HCT116 (cell line): ENCODE measurements around the gene THSD4. TPM values are rescaled to one million over a fixed set of nuclear protein-coding genes. Genes with fewer than 3 reads are reported as not detected.

Experiments used
- ATAC-seq: fragments of 200-7000 bp; cut with Tn5 transposase; 2 replicates; pipeline ENCODE4 v1.9.1; 2020; ENCODE audit warnings: mild to moderate bottlenecking, moderate library complexity
- BruUV-seq: library from RNA; stranded (reverse); fragments of 400-500 nt; replicated peaks from 2 replicates; lab custom pipeline; 2021; lab: Mats Ljungman, UMichigan
- CTCF ChIA-PET: fragments of 300-600 bp; sonication (Branson Sonifier 250); formaldehyde crosslinking; loops from one replicate; lab custom pipeline; 2021; ENCODE audit warnings: antibody characterized with exemption; lab: Charles Lee
- POLR2A ChIA-PET: fragments of 300-600, 350-600 bp; sonication (Branson Sonifier 250); formaldehyde crosslinking; loops from one replicate; lab custom pipeline; 2021; ENCODE audit warnings: antibody characterized with exemption; lab: Charles Lee
- RAD21 ChIA-PET, 2 experiments: fragments of 300-600 bp; sonication (Branson Sonifier 250); formaldehyde crosslinking; loops; one replicate each; lab custom pipeline; 2023; ENCODE audit warnings: low total read pairs in 2 of 2; ENCODE audit not compliant: uncharacterized antibody in 2 of 2, unreplicated experiment in 2 of 2, low non-redundant PET in 1 of 2; lab: Charles Lee
- DNase-seq: peaks from one replicate; pipeline ENCODE4 v3.0.0-alpha.2; 2010; ENCODE audit warnings: low read depth, low spot score
- H2AFZ ChIP-seq: fragments of 200-600 bp; shearing (Covaris generic), sonication (generic); 2 replicates; pipeline ENCODE4 v1.6.1; 2017; ENCODE audit warnings: low read depth, mixed run types, mixed read lengths, antibody characterized with exemption, low read length; ENCODE audit not compliant: poor library complexity, severe bottlenecking
- H3K27ac ChIP-seq: 2 replicates; pipeline ENCODE4 v1.5.1; 2012; ENCODE audit warnings: low read depth, low read length
- H3K27me3 ChIP-seq: fragments of 200-600 bp; sonication (generic); 2 replicates; pipeline ENCODE4 v1.6.1; 2016; ENCODE audit warnings: mixed run types, low read length, mixed read lengths; ENCODE audit not compliant: insufficient read depth
- H3K36me3 ChIP-seq, 2 experiments: fragments of 200-500 bp in 1 of 2; fragments of 200-600 bp in 1 of 2; sonication (Bioruptor generic) in 1 of 2; sonication (generic) in 1 of 2; 2 replicates each; pipeline versions ENCODE4 v1.5.1 to v1.6.1; 2014 to 2016; ENCODE audit warnings: low read length in 2 of 2, inconsistent platforms in 1 of 2, mixed read lengths in 1 of 2, mixed run types in 1 of 2; ENCODE audit not compliant: insufficient read depth in 2 of 2, control insufficient read depth in 1 of 2
- H3K4me1 ChIP-seq, 2 experiments: fragments of 200-600 bp in 1 of 2; sonication (generic) in 1 of 2; 2 replicates each; pipeline versions ENCODE4 v1.5.1 to v1.6.1; 2012 to 2017; ENCODE audit warnings: low read length in 2 of 2, inconsistent platforms in 1 of 2, mild to moderate bottlenecking in 1 of 2, mixed read lengths in 1 of 2, mixed run types in 1 of 2, moderate library complexity in 1 of 2; ENCODE audit not compliant: insufficient read depth in 2 of 2, control insufficient read depth in 1 of 2
- H3K4me2 ChIP-seq: fragments of 200-600 bp; sonication (generic); 2 replicates; pipeline ENCODE4 v1.6.1; 2017; ENCODE audit warnings: mixed run types, low read length, mixed read lengths
- H3K4me3 ChIP-seq, 2 experiments: fragments of 200-600 bp in 1 of 2; sonication (generic) in 1 of 2; replicated peaks in 1 of 2; 2 replicates each; pipeline ENCODE4 v1.5.1; 2011 to 2016; ENCODE audit warnings: low read length in 2 of 2, control low read depth in 1 of 2, low read depth in 1 of 2, mild to moderate bottlenecking in 1 of 2, mixed read lengths in 1 of 2, mixed run types in 1 of 2
- H3K79me2 ChIP-seq: fragments of 200-600 bp; sonication (generic); 2 replicates; pipeline ENCODE4 v1.6.1; 2017; ENCODE audit warnings: mild to moderate bottlenecking, mixed run types, low read length, moderate library complexity, mixed read lengths; ENCODE audit not compliant: insufficient read depth
- H3K9ac ChIP-seq: fragments of 200-600 bp; sonication (generic); 2 replicates; pipeline ENCODE4 v1.6.1; 2016; ENCODE audit warnings: low read length, mixed read lengths
- H3K9me2 ChIP-seq: fragments of 200-600 bp; sonication (generic), shearing (Covaris generic); 2 replicates; pipeline ENCODE4 v1.6.1; 2017; ENCODE audit warnings: mixed run types, mild to moderate bottlenecking, moderate library complexity; ENCODE audit not compliant: insufficient read depth
- H3K9me3 ChIP-seq, 2 experiments: fragments of 200-500 bp in 1 of 2; fragments of 200-600 bp in 1 of 2; sonication (Bioruptor generic) in 1 of 2; sonication (generic) in 1 of 2; 2 replicates each; pipeline ENCODE4 v1.6.1; 2014 to 2017; ENCODE audit warnings: low read length in 2 of 2, mixed read lengths in 2 of 2, inconsistent platforms in 1 of 2, low read depth in 1 of 2, mild to moderate bottlenecking in 1 of 2, mixed run types in 1 of 2, moderate library complexity in 1 of 2; ENCODE audit not compliant: control insufficient read depth in 1 of 2, insufficient read depth in 1 of 2
- H4K20me1 ChIP-seq: fragments of 200-600 bp; sonication (generic), shearing (Covaris generic); 2 replicates; pipeline ENCODE4 v1.6.1; 2017; ENCODE audit warnings: mixed run types, mild to moderate bottlenecking, moderate library complexity; ENCODE audit not compliant: insufficient read depth
- CTCF ChIP-seq, 3 experiments: fragments of 200-600 bp in 1 of 3; sonication (generic) in 1 of 3; IDR thresholded peaks in 2 of 3; conservative IDR thresholded peaks in 1 of 3; 2 replicates each; pipeline ENCODE4 v1.5.1; 2012 to 2017; ENCODE audit warnings: low read depth in 2 of 3, low read length in 2 of 3, antibody characterized with exemption in 1 of 3, borderline replicate concordance in 1 of 3, control low read depth in 1 of 3, mild to moderate bottlenecking in 1 of 3, mixed read lengths in 1 of 3, mixed run types in 1 of 3, moderate library complexity in 1 of 3; ENCODE audit not compliant: insufficient read depth in 1 of 3
- EZH2phosphoT487 ChIP-seq: fragments of 200-600 bp; IDR thresholded peaks from 2 replicates; pipeline ENCODE4 v1.6.1; 2018; ENCODE audit warnings: antibody characterized with exemption, borderline replicate concordance
- RAD21 ChIP-seq: IDR thresholded peaks from 2 replicates; pipeline ENCODE4 v1.6.1; 2012; ENCODE audit warnings: low read depth, mild to moderate bottlenecking
- ZBTB33 ChIP-seq: IDR thresholded peaks from 2 replicates; pipeline ENCODE4 v1.6.1; 2011; ENCODE audit warnings: mild to moderate bottlenecking, low read length, moderate library complexity; ENCODE audit not compliant: insufficient replicate concordance; ENCODE audit errors: extremely low read depth
- intact Hi-C: fragments of 100-400 bp; cut with micrococcal nuclease; formaldehyde crosslinking; loops from 2 replicates; pipeline ENCODE4 v1.10.0; 2022
- total RNA-seq: library from RNA; stranded (reverse); gene quantifications from one replicate; pipeline ENCODE4 v1.2.1, GENCODE V29; 2021; ENCODE audit not compliant: unreplicated experiment

The THSD4 gene
- total RNA-seq, 1 experiment from 2014 or later, result 30.5 TPM

- no peak overlapping the region for H3K4me3 ChIP-seq
- no peaks in the 10 kb centered on the region for H3K4me1 ChIP-seq
- H3K9me2 ChIP-seq, result no peaks in the 10 kb centered on the region
- no peak overlapping the region for H2AFZ ChIP-seq
- H3K4me2 ChIP-seq, result no peak overlapping the region
- ATAC-seq (peak; percentile 86), DNase-seq (peak; percentile 13)
- BruUV-seq, result no TSS peak
- no peak overlapping the region for H3K9ac ChIP-seq
- intact Hi-C loops, result loop anchor here (5.0 kb wide), 1 partner anchor 102 kb away; no protein-coding TSS in a partner anchor
- no peaks in the 10 kb centered on the region for H4K20me1 ChIP-seq
- RAD21 ChIA-PET, result no interaction called here
- no peaks in the 10 kb centered on the region for H3K36me3 ChIP-seq
- TF ChIP-seq EZH2phosphoT487 (no peak), CTCF (IDR thresholded peaks at IDR 0.05 in 2 of 3, conservative IDR thresholded peaks at IDR 0.05 in 1 of 3; ENCODE audit: borderline replicate concordance in 1 of 3, insufficient read depth in 1 of 3, low read depth in 2 of 3, low read length in 2 of 3) (peak; percentile 35 to 62 (median 49); a peak in 5 of 6 replicates), ZBTB33 (no peak), RAD21 (peak; percentile 56)
- CTCF ChIA-PET, result no interaction called here
- no peaks in the 10 kb centered on the region for H3K27me3 ChIP-seq
- POLR2A ChIA-PET, result no interaction called here
- H3K27ac ChIP-seq, result no peak overlapping the region
- H3K9me3 ChIP-seq, result no peaks in the 10 kb centered on the region
- H3K79me2 ChIP-seq, result no peaks in the 10 kb centered on the region
Observed at GRCh38 chr15:71195242-71195641, 80.0 kb downstream of the THSD4 start.
